Liver (tissue), 3 donors: ENCODE data around the gene ANKS1A.

ENCODE experiments used
- ATF3 ChIP-seq: IDR thresholded peaks from 2 replicates; pipeline ENCODE4 v1.6.1; 2016; ENCODE audit warnings: antibody characterized with exemption
- CTCF ChIP-seq: fragments of 150-350 bp; IDR thresholded peaks from 2 replicates; pipeline ENCODE4 v1.5.1; 2017; ENCODE audit warnings: improper control_type of control experiment, low read depth, low read length; ENCODE audit not compliant: missing input control
- FOXA1 ChIP-seq: IDR thresholded peaks from 2 replicates; pipeline ENCODE4 v1.6.1; 2016; ENCODE audit warnings: antibody characterized with exemption
- MAX ChIP-seq: IDR thresholded peaks from 2 replicates; pipeline ENCODE4 v1.6.1; 2016; ENCODE audit warnings: antibody characterized with exemption
- RAD21 ChIP-seq, 2 donors: IDR thresholded peaks; 2 replicates each; pipeline ENCODE4 v1.6.1; 2016; ENCODE audit warnings: antibody characterized with exemption in 2 of 2, mild to moderate bottlenecking in 2 of 2
- REST ChIP-seq: IDR thresholded peaks from 2 replicates; pipeline ENCODE4 v1.6.1; 2016; ENCODE audit warnings: antibody characterized with exemption, mild to moderate bottlenecking
- YY1 ChIP-seq: IDR thresholded peaks from 2 replicates; pipeline ENCODE4 v1.6.1; 2016; ENCODE audit warnings: antibody characterized with exemption, mild to moderate bottlenecking
- ZBTB33 ChIP-seq: IDR thresholded peaks from 2 replicates; pipeline ENCODE4 v1.6.1; 2016; ENCODE audit warnings: antibody characterized with exemption
- donor health status: healthy.
- donor health status: healthy.

- TF ChIP-seq CTCF, result no peak
- no peak for TF ChIP-seq ZBTB33
- TF ChIP-seq YY1, result no peak
- TF ChIP-seq MAX, result no peak
- TF ChIP-seq RAD21 (IDR thresholded peaks at IDR 0.05), result no peak
- no peak for TF ChIP-seq FOXA1
- TF ChIP-seq REST, result no peak
- no peak for TF ChIP-seq ATF3
These were observed 137.6 kb downstream of the ANKS1A start for GRCh38 chr6:35026434-35027222.
